HT1080 (cell line): Measurements from ENCODE around the gene AQP2. TPM values are rescaled to one million over a fixed set of nuclear protein-coding genes. Genes with fewer than 3 reads are reported as not detected.

Experiments used
- DNase-seq: peaks from one replicate; pipeline ENCODE4 v3.0.0-alpha.2; 2015; ENCODE audit warnings: low read depth
- total RNA-seq: library from RNA; depleted of rRNA; stranded (reverse); fragments of >200 nt; shearing (Covaris generic); gene quantifications from 2 replicates; pipeline ENCODE4 v1.2.3, GENCODE V29; 2014

AQP2 gene
- total RNA-seq, 1 experiment from 2014 or later = not detected

- no peak for DNase-seq
Measured at GRCh38 chr12:49954863-49955830, 4.6 kb downstream of the AQP2 start.

- no peak for DNase-seq
Measured at GRCh38 chr12:49955899-49956662, 5.5 kb downstream of the AQP2 start.

GRCh38 chr12:49956663-49957569 is 6.4 kb downstream of the AQP2 start:
- no peak for DNase-seq

GRCh38 chr12:49957570-49957967 is 7.0 kb downstream of the AQP2 start:
- no peak for DNase-seq

GRCh38 chr12:49959685-49960473 is 9.3 kb downstream of the AQP2 start:
- DNase-seq = peak; percentile 92

- DNase-seq = no peak
Measured at GRCh38 chr12:49960474-49961110, 10.1 kb downstream of the AQP2 start.

GRCh38 chr12:49961111-49961922 is 10.8 kb downstream of the AQP2 start, which contains the start of gene AQP5:
AQP5 (plus strand) TSS chr12:49961872; CDS start chr12:49962018, 146 bp downstream.
- no peak for DNase-seq

GRCh38 chr12:49961993-49962764 is 11.6 kb downstream of the AQP2 start:
- DNase-seq = no peak

GRCh38 chr12:49962861-49963765 is 12.6 kb downstream of the AQP2 start:
- peak; percentile 75 for DNase-seq

GRCh38 chr12:49963976-49964815 is 13.7 kb downstream of the AQP2 start:
- no peak for DNase-seq

GRCh38 chr12:49964849-49965624 is 14.5 kb downstream of the AQP2 start:
- DNase-seq = no peak

- DNase-seq = no peak
Measured at GRCh38 chr12:49965836-49966235, 15.3 kb downstream of the AQP2 start.

GRCh38 chr12:49966511-49967041 is 16.0 kb downstream of the AQP2 start:
- DNase-seq = no peak

- peak; percentile 82 for DNase-seq
Measured at GRCh38 chr12:49967042-49967776, 16.7 kb downstream of the AQP2 start.
